ENCODE measurements around the gene APOO. TPM values are rescaled to one million over a fixed set of nuclear protein-coding genes. Genes with fewer than 3 reads are reported as not detected.

APOO gene
- total and polyA plus RNA-seq, 2 experiments from 2014 or later = 44.9 to 161 TPM

DNA sequence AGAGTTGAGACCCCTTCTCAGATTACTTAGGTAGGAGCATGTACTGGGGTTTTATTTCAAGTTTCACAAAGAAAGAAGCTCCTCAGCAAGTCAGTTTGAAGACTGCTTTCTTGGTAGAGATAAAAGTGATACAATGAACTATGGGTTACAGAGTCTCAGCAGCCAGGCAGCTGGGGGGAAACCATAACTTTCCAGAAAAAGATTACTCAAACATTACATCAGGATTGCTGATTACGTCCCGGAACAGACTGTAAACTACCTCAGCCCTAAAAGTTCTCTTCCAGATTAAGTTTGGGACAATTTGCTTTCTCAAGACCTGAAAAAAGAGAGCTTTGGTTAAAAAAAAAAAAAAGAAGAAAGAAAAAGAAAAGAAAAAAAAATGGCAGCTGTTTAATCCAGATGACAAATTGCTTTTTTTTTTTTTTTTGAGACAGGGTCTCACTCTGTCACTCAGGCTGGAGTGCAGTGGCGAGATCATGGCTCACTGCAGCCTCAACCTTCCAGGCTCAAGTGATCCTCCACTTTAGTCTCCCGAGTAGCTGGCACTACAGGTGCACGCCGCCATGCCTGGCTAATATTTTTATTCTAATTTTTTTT is 108.2 kb downstream of the APOO start:
- Histone ChIP-seq H3K9me3 (ENCODE audit: low read depth) (no peaks in the 10 kb centered on the region), H3K27ac (no peak overlapping the region), H3K27me3 (no peaks in the 10 kb centered on the region), H3K4me1 (ENCODE audit: low read depth) (peaks cover 4% of the 10 kb centered on the region), H3K4me3 (no peak overlapping the region), H3K36me3 (no peaks in the 10 kb centered on the region)
- DNase-seq (ENCODE audit: low read depth in 1 of 2, low spot score in 1 of 2) = peak in 1 of 2 donors; percentile 80
- TF ChIP-seq, protein P1, sequence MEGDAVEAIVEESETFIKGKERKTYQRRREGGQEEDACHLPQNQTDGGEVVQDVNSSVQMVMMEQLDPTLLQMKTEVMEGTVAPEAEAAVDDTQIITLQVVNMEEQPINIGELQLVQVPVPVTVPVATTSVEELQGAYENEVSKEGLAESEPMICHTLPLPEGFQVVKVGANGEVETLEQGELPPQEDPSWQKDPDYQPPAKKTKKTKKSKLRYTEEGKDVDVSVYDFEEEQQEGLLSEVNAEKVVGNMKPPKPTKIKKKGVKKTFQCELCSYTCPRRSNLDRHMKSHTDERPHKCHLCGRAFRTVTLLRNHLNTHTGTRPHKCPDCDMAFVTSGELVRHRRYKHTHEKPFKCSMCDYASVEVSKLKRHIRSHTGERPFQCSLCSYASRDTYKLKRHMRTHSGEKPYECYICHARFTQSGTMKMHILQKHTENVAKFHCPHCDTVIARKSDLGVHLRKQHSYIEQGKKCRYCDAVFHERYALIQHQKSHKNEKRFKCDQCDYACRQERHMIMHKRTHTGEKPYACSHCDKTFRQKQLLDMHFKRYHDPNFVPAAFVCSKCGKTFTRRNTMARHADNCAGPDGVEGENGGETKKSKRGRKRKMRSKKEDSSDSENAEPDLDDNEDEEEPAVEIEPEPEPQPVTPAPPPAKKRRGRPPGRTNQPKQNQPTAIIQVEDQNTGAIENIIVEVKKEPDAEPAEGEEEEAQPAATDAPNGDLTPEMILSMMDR (IDR thresholded peaks at IDR 0.05; ENCODE audit: low read depth, low read length) = no peak

DNA sequence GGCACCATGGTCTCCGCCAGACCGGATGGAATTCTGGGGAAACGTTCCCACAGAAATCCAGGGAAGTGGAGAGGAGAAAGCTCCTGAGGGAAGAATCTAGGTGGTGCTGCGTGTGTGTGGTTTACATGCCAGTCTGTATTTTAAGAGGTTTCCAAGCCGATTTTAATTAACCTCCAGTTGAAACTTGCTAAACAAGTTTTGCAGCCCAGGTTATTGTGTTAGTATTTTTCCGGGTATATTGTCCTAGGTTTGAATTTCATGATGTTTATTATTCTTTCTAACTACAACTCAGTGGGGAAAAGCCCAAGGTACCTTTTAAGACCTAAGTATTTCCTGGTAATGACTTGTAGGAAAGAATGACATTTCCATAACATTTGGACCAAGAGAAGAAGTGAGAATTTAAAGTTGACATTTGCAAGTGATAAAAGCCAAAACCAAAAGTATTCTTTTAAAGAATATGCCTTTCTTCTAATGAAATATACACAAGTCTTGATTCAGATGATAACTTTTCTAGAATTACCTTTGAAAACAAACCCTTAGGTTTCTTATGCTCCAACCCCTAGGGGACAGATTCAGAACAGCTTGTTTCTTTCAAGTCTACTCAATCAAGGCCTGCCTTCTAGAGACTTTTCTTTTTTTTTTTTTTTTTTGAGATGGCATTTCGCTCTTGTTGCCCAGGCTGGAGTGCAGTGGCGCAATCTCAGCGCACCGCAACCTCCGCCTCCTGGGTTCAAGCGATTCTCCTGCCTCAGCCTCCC is 110.2 kb downstream of the APOO start:
- H3K9me3 ChIP-seq (ENCODE audit: low read depth) = no peaks in the 10 kb centered on the region
- TF ChIP-seq, protein P1 (IDR thresholded peaks at IDR 0.05; ENCODE audit: low read depth, low read length) = no peak
- H3K36me3 ChIP-seq = no peaks in the 10 kb centered on the region
- H3K27me3 ChIP-seq = no peaks in the 10 kb centered on the region
- no peak for DNase-seq (ENCODE audit: low read depth in 1 of 2, low spot score in 1 of 2)
- H3K27ac ChIP-seq = no peak overlapping the region
- no peaks in the 10 kb centered on the region for H3K4me1 ChIP-seq (ENCODE audit: low read depth)
- H3K4me3 ChIP-seq = no peak overlapping the region

DNA sequence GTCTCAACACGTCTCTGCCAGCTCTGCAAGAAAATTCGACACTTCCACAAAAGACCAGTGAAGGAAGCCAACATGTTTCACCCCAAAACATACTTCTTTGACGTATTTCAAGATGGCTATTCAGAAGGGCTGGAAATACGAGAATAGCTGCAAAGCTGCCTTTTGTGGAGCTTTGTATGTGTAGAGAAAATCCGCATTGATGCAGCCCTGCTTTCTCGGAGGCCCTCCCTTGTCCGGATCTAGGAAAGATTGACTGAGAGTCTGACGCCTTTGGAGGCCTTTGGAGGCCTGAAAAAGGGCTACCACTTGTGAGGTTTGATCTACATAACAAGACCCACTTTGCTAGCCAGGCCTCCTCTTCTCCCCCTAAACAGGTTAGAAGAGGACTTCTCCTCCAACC is 112.5 kb downstream of the APOO start:
- Histone ChIP-seq H3K4me1 (ENCODE audit: low read depth) (no peaks in the 10 kb centered on the region), H3K9me3 (ENCODE audit: low read depth) (no peaks in the 10 kb centered on the region), H3K4me3 (no peak overlapping the region), H3K36me3 (no peaks in the 10 kb centered on the region), H3K27me3 (no peaks in the 10 kb centered on the region), H3K27ac (no peak overlapping the region)
- TF ChIP-seq, protein P1 (IDR thresholded peaks at IDR 0.05; ENCODE audit: low read depth, low read length) = no peak
- DNase-seq (ENCODE audit: low read depth in 1 of 2, low spot score in 1 of 2) = no peak

DNA sequence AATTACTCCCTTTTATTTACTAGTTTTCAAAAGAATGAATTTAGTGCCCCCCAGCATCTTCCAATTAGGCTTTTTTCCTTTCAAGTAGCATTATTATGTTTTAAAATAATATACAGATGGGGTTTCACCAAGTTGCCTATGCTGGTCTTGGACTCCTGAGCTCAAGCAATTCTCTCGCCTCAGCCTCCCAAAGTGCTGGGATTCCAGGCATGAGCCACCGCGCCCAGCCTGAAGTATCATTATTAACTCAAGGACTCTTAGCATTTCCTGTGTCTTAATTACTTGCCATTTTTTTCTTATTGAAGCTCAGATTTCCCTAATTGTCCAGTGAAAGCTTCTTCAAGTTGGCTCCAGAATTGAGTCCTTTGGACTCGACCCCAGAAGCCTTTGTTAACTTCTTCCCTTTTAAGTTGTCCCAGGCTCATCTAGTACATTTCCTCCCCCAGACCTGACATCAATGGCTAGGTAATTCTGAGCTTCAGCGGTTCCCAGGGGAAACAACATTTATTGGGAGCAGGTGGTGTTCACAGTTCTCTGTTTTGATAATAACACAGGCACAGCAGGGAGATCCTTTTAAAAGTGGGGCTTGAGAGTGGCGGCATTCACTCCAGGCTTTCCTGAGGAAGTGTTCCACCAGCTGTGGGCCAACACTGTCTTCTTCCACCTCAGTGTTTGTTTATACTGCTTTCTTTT is 114.7 kb downstream of the APOO start:
- H3K27ac ChIP-seq = no peak overlapping the region
- no peaks in the 10 kb centered on the region for H3K9me3 ChIP-seq (ENCODE audit: low read depth)
- DNase-seq (ENCODE audit: low read depth in 1 of 2, low spot score in 1 of 2) = no peak
- H3K4me1 ChIP-seq (ENCODE audit: low read depth) = no peaks in the 10 kb centered on the region
- H3K4me3 ChIP-seq = no peak overlapping the region
- TF ChIP-seq, protein P1 (IDR thresholded peaks at IDR 0.05; ENCODE audit: low read depth, low read length) = no peak
- H3K27me3 ChIP-seq = no peaks in the 10 kb centered on the region
- H3K36me3 ChIP-seq = no peaks in the 10 kb centered on the region

DNA sequence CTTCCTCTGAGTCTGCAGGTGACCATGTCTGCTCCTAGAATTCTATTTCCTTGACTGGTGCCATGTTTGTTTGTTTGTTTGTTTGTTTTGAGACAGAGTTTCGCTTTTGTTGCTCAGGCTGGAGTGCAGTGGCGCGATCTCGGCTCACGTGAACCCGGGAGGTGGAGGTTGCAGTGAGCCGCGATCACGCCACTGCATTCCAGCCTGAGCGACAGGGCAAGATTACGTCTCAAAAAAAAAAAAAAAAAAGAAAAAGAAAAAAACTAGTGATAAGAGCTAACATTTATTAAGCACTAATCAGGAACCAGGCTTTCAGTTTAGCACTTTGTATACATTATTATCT is 117.6 kb downstream of the APOO start:
- TF ChIP-seq, protein P1 (IDR thresholded peaks at IDR 0.05; ENCODE audit: low read depth, low read length) = no peak
- Histone ChIP-seq H3K36me3 (no peaks in the 10 kb centered on the region), H3K27me3 (no peaks in the 10 kb centered on the region)

More for the DNA sequence above, 117.6 kb downstream of the APOO start:
- H3K4me3 ChIP-seq = no peak overlapping the region
- no peak overlapping the region for H3K27ac ChIP-seq
- peaks cover 11% of the 10 kb centered on the region for H3K4me1 ChIP-seq (ENCODE audit: low read depth)
- no peak for DNase-seq (ENCODE audit: low read depth in 1 of 2, low spot score in 1 of 2)
- no peaks in the 10 kb centered on the region for H3K9me3 ChIP-seq (ENCODE audit: low read depth)

Measured in cardiac muscle cell (in vitro differentiated cells and primary cell).